ENCODE data around the gene SEMA3D.

Gene SEMA3D

DNA sequence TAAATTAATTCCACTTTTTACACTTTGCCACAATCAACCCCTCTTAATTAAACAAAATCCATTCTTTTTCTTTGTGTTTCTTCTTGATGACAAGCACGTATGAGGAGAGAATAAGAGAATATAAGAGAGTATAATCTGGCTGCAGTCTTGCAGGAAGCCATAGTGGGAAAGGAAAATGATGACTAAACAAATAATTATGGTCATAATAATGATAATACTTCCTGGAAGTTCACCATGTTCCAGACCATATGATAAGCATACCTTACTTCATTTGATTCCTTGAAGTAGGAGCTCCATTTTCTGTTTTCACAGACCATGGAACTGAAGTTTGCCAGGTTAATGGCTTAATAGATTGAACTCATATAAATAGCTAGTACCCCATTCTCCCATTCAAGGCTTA is 237.8 kb downstream of the SEMA3D start:
- TF ChIP-seq CTCF (IDR thresholded peaks at IDR 0.05; ENCODE audit: borderline replicate concordance, control extremely low read depth, extremely low read depth, insufficient read depth, missing control alignments), result no peak
- in situ Hi-C loops (cut with MboI; ENCODE audit: low sequenced_read_pairs, unreplicated experiment), result no loop called here

GRCh38 chr7:84948634-84949033 is 238.2 kb downstream of the SEMA3D start:
- no peak for TF ChIP-seq CTCF (IDR thresholded peaks at IDR 0.05; ENCODE audit: borderline replicate concordance, control extremely low read depth, extremely low read depth, insufficient read depth, missing control alignments)
- no peak for DNase-seq (ENCODE audit: low spot score)
- in situ Hi-C loops (cut with MboI; ENCODE audit: low sequenced_read_pairs, unreplicated experiment), result no loop called here

More for the DNA sequence above, 237.8 kb downstream of the SEMA3D start:
- DNase-seq (ENCODE audit: low spot score), result no peak

DNA sequence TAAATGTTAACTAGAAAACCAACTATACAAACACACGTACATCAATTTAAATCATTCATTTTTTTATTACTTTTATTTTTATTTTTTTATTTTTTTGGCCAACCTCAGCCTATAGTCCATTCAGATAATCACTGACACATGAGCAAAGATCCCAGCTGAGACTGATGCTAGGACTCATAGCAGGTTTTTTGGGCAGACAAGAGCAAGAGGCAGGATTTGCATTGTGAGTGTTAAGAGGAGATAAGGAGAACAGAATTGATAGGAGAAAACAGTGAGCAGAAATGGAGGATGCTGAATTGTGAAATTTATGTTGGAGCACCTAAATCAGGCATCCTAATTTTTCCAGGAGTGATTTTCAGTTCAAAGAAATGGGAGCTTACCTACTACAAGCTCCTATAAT is 240.3 kb downstream of the SEMA3D start:
- no peak for DNase-seq (ENCODE audit: low spot score)
- in situ Hi-C loops (cut with MboI; ENCODE audit: low sequenced_read_pairs, unreplicated experiment), result no loop called here
- no peak for TF ChIP-seq CTCF (IDR thresholded peaks at IDR 0.05; ENCODE audit: borderline replicate concordance, control extremely low read depth, extremely low read depth, insufficient read depth, missing control alignments)

Measured in GM13976 (cell line).